Measurements from ENCODE around the gene SERPINB6. TPM values are rescaled to one million over a fixed set of nuclear protein-coding genes. Genes with fewer than 3 reads are reported as not detected.

Gene SERPINB6
- polyA plus RNA-seq, 2 of the 4 experiments (the other 2 are of a cell fraction) = 104 to 126 TPM

- peak overlapping the region; percentile 47 for H3K4me2 ChIP-seq
- H3K4me3 ChIP-seq = no peak overlapping the region
- peaks cover 36% of the 10 kb centered on the region for H3K4me1 ChIP-seq
- H3K9me3 ChIP-seq = no peaks in the 10 kb centered on the region
- ChIA-PET POLR2A (interaction anchor here (0.7 kb wide), 1 partner anchor 12 kb away, joined by 3 read pairs; the partner anchor contains the start of gene SERPINB6), CTCF (interaction anchor here (0.7 to 1.8 kb wide), 5 partner anchors 8 to 114 kb away, joined by 3 to 7 read pairs (median 4); no protein-coding TSS in a partner anchor)
- ATAC-seq (peak; percentile 63 to 80), DNase-seq (ENCODE audit: low read depth in 1 of 2, low spot score in 1 of 2) (peak in 1 of 2 experiments; percentile 38), FAIRE-seq (no peak)
- 66% methylated on average over 11 of the region's 12 CpGs for WGBS (ENCODE audit: missing lambda C conversion rate)
- TF ChIP-seq FOSL2 (IDR thresholded peaks at IDR 0.05) (no peak), FOSL2 (CRISPR knock-in tag; IDR thresholded peaks at IDR 0.05) (peak; percentile 25; the same call in 1 of the 2 replicates), ZNF302 (CRISPR knock-in tag; IDR thresholded peaks at IDR 0.05) (no peak)
- peak overlapping the region; percentile 21 to 52; a peak in 3 of 6 replicates for H3K27ac ChIP-seq
Observed at GRCh38 chr6:2959909-2960719, 11.3 kb downstream of the SERPINB6 start.

- CTCF ChIA-PET = interaction anchor here (5.8 kb wide), 1 partner anchor 30 kb away, joined by 36 read pairs; no protein-coding TSS in a partner anchor
- Histone ChIP-seq H3K4me3 (no peak overlapping the region), H3K4me2 (no peak overlapping the region), H3K9me3 (no peaks in the 10 kb centered on the region), H3K4me1 (peaks cover 36% of the 10 kb centered on the region), H3K27ac (peak overlapping the region in 1 of 2 experiments; percentile 31; a peak in 1 of 6 replicates)
- DNase-seq (ENCODE audit: low read depth in 1 of 2, low spot score in 1 of 2) (no peak), FAIRE-seq (no peak), ATAC-seq (no peak)
- WGBS (ENCODE audit: missing lambda C conversion rate) = 80% methylated on average over 8 of the region's 9 CpGs
- TF ChIP-seq MAFK (IDR thresholded peaks at IDR 0.05; ENCODE audit: partially characterized antibody) (peak; percentile 5), CEBPB (IDR thresholded peaks at IDR 0.05) (no peak)
- POLR2A ChIA-PET = no interaction called here
Observed at GRCh38 chr6:2958776-2959175, 12.6 kb downstream of the SERPINB6 start.

GRCh38 chr6:2958331-2958711, 13.0 kb downstream of the SERPINB6 start:
- ATAC-seq (no peak), FAIRE-seq (no peak), DNase-seq (ENCODE audit: low read depth in 1 of 2, low spot score in 1 of 2) (no peak)
- H3K4me3 ChIP-seq = no peak overlapping the region
- TF ChIP-seq FOXS1 (CRISPR knock-in tag; IDR thresholded peaks at IDR 0.05) = no peak
- TF ChIP-seq EHMT2 (IDR thresholded peaks at IDR 0.05; ENCODE audit: low read depth) = no peak
- no peak for TF ChIP-seq JUNB (IDR thresholded peaks at IDR 0.05)
- no peak for TF ChIP-seq JUN (IDR thresholded peaks at IDR 0.05)
- no peak for TF ChIP-seq ZNF302 (CRISPR knock-in tag; IDR thresholded peaks at IDR 0.05)
- TF ChIP-seq BHLHE40 (IDR thresholded peaks at IDR 0.05; ENCODE audit: low read depth, low read length) = no peak
- no peak for TF ChIP-seq ZSCAN20 (CRISPR knock-in tag; IDR thresholded peaks at IDR 0.05)
- TF ChIP-seq POLR2A (IDR thresholded peaks at IDR 0.05; ENCODE audit: low read length) = no peak
- no peak overlapping the region for H3K27ac ChIP-seq
- peaks cover 36% of the 10 kb centered on the region for H3K4me1 ChIP-seq
- H3K4me2 ChIP-seq = no peak overlapping the region
- POLR2A ChIA-PET = no interaction called here
- CTCF ChIA-PET = interaction anchor here (5.8 kb wide), 1 partner anchor 30 kb away, joined by 36 read pairs; no protein-coding TSS in a partner anchor
- no peaks in the 10 kb centered on the region for H3K9me3 ChIP-seq
- WGBS (ENCODE audit: missing lambda C conversion rate) = 98% methylated on average over 8 of the region's 18 CpGs

- 93% methylated on average over 8 of the region's 11 CpGs for WGBS (ENCODE audit: missing lambda C conversion rate)
- CTCF ChIA-PET = interaction anchor here (1.2 to 5.8 kb wide), 2 partner anchors 22 to 31 kb away, joined by 3 to 36 read pairs; no protein-coding TSS in a partner anchor
- no peak for FAIRE-seq
- peaks cover 39% of the 10 kb centered on the region for H3K4me1 ChIP-seq
- no peak for DNase-seq (ENCODE audit: low read depth in 1 of 2, low spot score in 1 of 2)
- no peak overlapping the region for H3K4me2 ChIP-seq
- H3K9me3 ChIP-seq = no peaks in the 10 kb centered on the region
- TF ChIP-seq HES2 (IDR thresholded peaks at IDR 0.05) (no peak), JUN (IDR thresholded peaks at IDR 0.05) (no peak), MAFK (IDR thresholded peaks at IDR 0.05; ENCODE audit: partially characterized antibody) (no peak), CEBPB (IDR thresholded peaks at IDR 0.05) (no peak), HOXB13 (CRISPR knock-in tag; IDR thresholded peaks at IDR 0.05; ENCODE audit: low read depth) (no peak), FOSL2 (IDR thresholded peaks at IDR 0.05) (no peak), FOSL2 (CRISPR knock-in tag; IDR thresholded peaks at IDR 0.05) (no peak), RAD21 (conservative IDR thresholded peaks at IDR 0.05 in 1 of 2, IDR thresholded peaks at IDR 0.05 in 1 of 2) (no peak), PBX3 (IDR thresholded peaks at IDR 0.05) (no peak), NPAS2 (CRISPR knock-in tag; IDR thresholded peaks at IDR 0.05; ENCODE audit: borderline replicate concordance) (no peak), CBX8 (IDR thresholded peaks at IDR 0.05) (no peak), HEYL (CRISPR knock-in tag; IDR thresholded peaks at IDR 0.05) (no peak), RNF2 (IDR thresholded peaks at IDR 0.05; ENCODE audit: borderline replicate concordance, low read depth) (no peak), POLR2A (IDR thresholded peaks at IDR 0.05; ENCODE audit: low read length) (no peak)
- H3K27ac ChIP-seq = no peak overlapping the region
- H3K4me3 ChIP-seq = no peak overlapping the region
- ATAC-seq = no peak
- POLR2A ChIA-PET = no interaction called here
Observed at GRCh38 chr6:2957696-2958330, 13.6 kb downstream of the SERPINB6 start.

Data from A549 (cell line).